Endothelial cell of umbilical vein (primary cell): ENCODE data around the gene FMN1. TPM values are rescaled to one million over a fixed set of nuclear protein-coding genes. Genes with fewer than 3 reads are reported as not detected.
A peak's percentile ranks its signal among the peaks of the same experiment; 100 is the strongest.

Source experiments
- BruUV-seq: library from RNA; stranded (reverse); fragments of 400-500 nt; replicated peaks from 2 replicates; lab custom pipeline; 2021; lab: Mats Ljungman, UMichigan
- CTCF ChIA-PET: fragments of 300-600, 350-600 bp; sonication (Branson Sonifier 250); formaldehyde crosslinking; loops from one replicate; lab custom pipeline; 2021; ENCODE audit warnings: antibody characterized with exemption, inconsistent platforms; lab: Charles Lee
- POLR2A ChIA-PET: fragments of 300-600, 350-600 bp; sonication (Branson Sonifier 250); formaldehyde crosslinking; loops from one replicate; lab custom pipeline; 2021; ENCODE audit warnings: antibody characterized with exemption, inconsistent platforms; lab: Charles Lee
- DNase-seq: peaks from one replicate; pipeline ENCODE4 v3.0.0-alpha.2; 2011; ENCODE audit warnings: low read depth, low spot score
- FAIRE-seq: peaks from 2 replicates; lab custom pipeline; 2011; peaks lifted over from hg19 to GRCh38; lab: Jason Lieb, UNC
- H2AFZ ChIP-seq: 2 replicates; pipeline ENCODE4 v1.6.0; 2012; ENCODE audit warnings: low read depth, low read length, control low read depth, inconsistent platforms
- H3K27ac ChIP-seq: 2 replicates; pipeline ENCODE4 v1.5.1; 2011; ENCODE audit warnings: low read depth, mild to moderate bottlenecking, control low read depth, low read length, moderate library complexity; ENCODE audit not compliant: insufficient read depth
- H3K27me3 ChIP-seq, 2 experiments: 2 replicates each; pipeline versions ENCODE4 v1.6.0 to v1.6.1; 2011; ENCODE audit warnings: low read length in 2 of 2, mixed read lengths in 1 of 2; ENCODE audit not compliant: control insufficient read depth in 2 of 2, insufficient read depth in 2 of 2
- H3K36me3 ChIP-seq, 2 experiments: 2 replicates in 1 of 2; 3 replicates in 1 of 2; pipeline ENCODE4 v1.5.1; 2011; ENCODE audit warnings: low read length in 2 of 2, mild to moderate bottlenecking in 1 of 2, moderate library complexity in 1 of 2; ENCODE audit not compliant: control insufficient read depth in 2 of 2, insufficient read depth in 2 of 2; ENCODE audit errors: extremely low read depth in 1 of 2
- H3K4me1 ChIP-seq: 3 replicates; pipeline ENCODE4 v1.5.1; 2011; ENCODE audit warnings: mild to moderate bottlenecking, low read length; ENCODE audit not compliant: control insufficient read depth, insufficient read depth; ENCODE audit errors: extremely low read depth
- H3K4me2 ChIP-seq: 2 replicates; pipeline ENCODE4 v1.6.1; 2011; ENCODE audit warnings: low read length, control low read depth, mixed read lengths; ENCODE audit not compliant: insufficient read depth
- H3K4me3 ChIP-seq, 3 experiments: fragments of 200-600 bp in 1 of 3; sonication (generic), shearing (Covaris generic) in 1 of 3; replicated peaks in 1 of 3; 2 replicates each; pipeline ENCODE4 v1.5.1; 2011 to 2016; ENCODE audit warnings: control low read depth in 3 of 3, low read length in 3 of 3, mild to moderate bottlenecking in 2 of 3, inconsistent platforms in 1 of 3, low read depth in 1 of 3, moderate library complexity in 1 of 3; ENCODE audit not compliant: insufficient read depth in 1 of 3
- H3K79me2 ChIP-seq: 2 replicates; pipeline ENCODE4 v1.6.0; 2012; ENCODE audit warnings: low read length, inconsistent platforms; ENCODE audit not compliant: control insufficient read depth, insufficient read depth
- H3K9ac ChIP-seq: replicated peaks from 2 replicates; pipeline ENCODE3; 2011; ENCODE audit warnings: low read length, control low read depth; ENCODE audit not compliant: insufficient read depth; ENCODE audit errors: extremely low read depth
- H3K9me1 ChIP-seq: replicated peaks from 3 replicates; pipeline ENCODE4 v1.6.0; 2011; ENCODE audit warnings: mild to moderate bottlenecking, low read length; ENCODE audit not compliant: control insufficient read depth, insufficient read depth; ENCODE audit errors: extremely low read depth
- H3K9me3 ChIP-seq: replicated peaks from 2 replicates; pipeline ENCODE4 v1.5.1; 2012; ENCODE audit warnings: low read length, inconsistent platforms; ENCODE audit not compliant: control insufficient read depth, insufficient read depth
- H4K20me1 ChIP-seq: replicated peaks from 2 replicates; pipeline ENCODE3; 2011; ENCODE audit warnings: mild to moderate bottlenecking, low read length; ENCODE audit not compliant: control insufficient read depth, insufficient read depth; ENCODE audit errors: extremely low read depth
- FOS ChIP-seq: IDR thresholded peaks from 2 replicates; pipeline ENCODE4 v1.6.1; 2011; ENCODE audit warnings: mild to moderate bottlenecking, low read length, moderate library complexity, borderline replicate concordance; ENCODE audit not compliant: insufficient read depth
- GATA2 ChIP-seq: IDR thresholded peaks from 2 replicates; pipeline ENCODE4 v1.7.0; 2011; ENCODE audit warnings: low read depth, mild to moderate bottlenecking, moderate library complexity, mixed read lengths, low read length; ENCODE audit not compliant: insufficient read length, insufficient read depth
- JUN ChIP-seq: IDR thresholded peaks from 2 replicates; pipeline ENCODE4 v1.6.1; 2011; ENCODE audit warnings: borderline replicate concordance, low read depth; ENCODE audit not compliant: insufficient read length, insufficient read depth
- POLR2A ChIP-seq: IDR thresholded peaks from 2 replicates; pipeline ENCODE4 v1.6.1; 2012; ENCODE audit warnings: low read depth, mild to moderate bottlenecking, control low read depth, low read length
- POLR2AphosphoS5 ChIP-seq: IDR thresholded peaks from 2 replicates; pipeline ENCODE4 v1.6.1; 2012; ENCODE audit warnings: low read depth, mild to moderate bottlenecking, control low read depth, low read length, moderate library complexity; ENCODE audit not compliant: insufficient read depth
- dilution Hi-C: fragments of 300-500 bp; cut with MboI; formaldehyde crosslinking; loops from one replicate; pipeline ENCODE4 v1.15.0; 2019; ENCODE audit warnings: low sequenced_read_pairs; ENCODE audit not compliant: extremely low pct_ligation_motif_present
- intact Hi-C: fragments of 100-400 bp; cut with micrococcal nuclease; formaldehyde crosslinking; loops from one replicate; pipeline ENCODE4 v1.10.0; 2022
- polyA plus RNA-seq, 4 experiments: library from polyadenylated mRNA; depleted of rRNA in 3 of 4; stranded (reverse) in 3 of 4; unstranded in 1 of 4; fragments of >200 nt; gene quantifications; 2 replicates each; pipeline versions ENCODE4 v1.2.1 to v1.2.3, GENCODE V29; 2011 to 2012; ENCODE audit warnings: missing spikeins in 1 of 4
- total RNA-seq: library from RNA; stranded (reverse); gene quantifications from 2 replicates; pipeline ENCODE4 v1.2.3, GENCODE V29; 2021

Gene FMN1
- total and polyA plus RNA-seq, 2 donors (not counting 3 experiments of a cell fraction or from before 2014, with no cell fraction given) = 0.01 to 0.29 TPM

DNA sequence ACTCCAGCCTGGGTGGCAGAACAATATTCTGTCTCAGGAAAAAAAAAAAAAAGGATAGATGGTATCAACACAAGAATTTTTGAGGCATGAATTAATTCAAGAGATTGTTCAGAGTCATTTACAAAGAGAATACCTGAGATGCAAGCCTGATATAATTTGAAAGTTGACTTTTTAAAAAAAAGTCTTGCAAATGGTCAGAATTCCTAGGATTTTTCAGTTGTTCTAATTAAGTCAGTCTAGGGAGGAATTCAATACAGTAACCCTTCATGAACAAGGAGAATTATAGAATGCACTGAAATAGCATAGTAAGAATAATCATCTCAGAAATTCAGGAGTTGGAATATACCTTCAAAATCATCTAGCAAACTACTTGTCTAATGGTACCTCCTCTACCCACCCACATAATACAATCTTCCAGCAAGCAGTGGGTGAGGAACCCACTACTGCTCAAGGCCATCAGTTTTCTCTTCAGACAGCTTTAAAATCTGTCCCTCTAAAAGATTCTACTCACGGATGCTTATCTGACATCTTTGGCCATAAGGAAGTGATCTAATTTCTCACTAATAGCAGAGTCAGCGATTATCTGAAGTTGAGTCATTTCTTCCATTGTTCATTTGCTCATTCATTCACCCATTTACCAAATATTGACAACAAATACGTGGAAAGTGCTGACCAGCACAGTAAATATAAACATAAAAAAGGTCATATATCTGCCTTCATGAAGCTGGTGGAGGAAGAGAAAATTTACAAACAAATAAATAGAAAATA is 317.1 kb downstream of the FMN1 start:
- intact Hi-C loops = loop anchor here (1.0 kb wide), 1 partner anchor 10 kb away; no protein-coding TSS in a partner anchor
- H3K27ac ChIP-seq = no peak overlapping the region
- H3K4me3 ChIP-seq = no peak overlapping the region
- peak; percentile 74 for FAIRE-seq
- CTCF ChIA-PET = no interaction called here
- no peaks in the 10 kb centered on the region for H3K79me2 ChIP-seq
- BruUV-seq = no TSS peak
- no peaks in the 10 kb centered on the region for H3K9me1 ChIP-seq
- DNase-seq = peak; percentile 62
- H3K9me3 ChIP-seq = no peaks in the 10 kb centered on the region
- TF ChIP-seq JUN (peak; percentile 70), FOS (peak; percentile 87), GATA2 (peak; percentile 96), POLR2A (no peak)
- no peaks in the 10 kb centered on the region for H3K27me3 ChIP-seq
- POLR2A ChIA-PET = no interaction called here
- no peaks in the 10 kb centered on the region for H3K36me3 ChIP-seq
- H3K4me1 ChIP-seq = peaks cover 15% of the 10 kb centered on the region
- dilution Hi-C loops = no loop called here
- peak overlapping the region; percentile 27 for H3K4me2 ChIP-seq
- H3K9ac ChIP-seq = no peak overlapping the region
- H4K20me1 ChIP-seq = no peaks in the 10 kb centered on the region
- H2AFZ ChIP-seq = no peak overlapping the region

DNA sequence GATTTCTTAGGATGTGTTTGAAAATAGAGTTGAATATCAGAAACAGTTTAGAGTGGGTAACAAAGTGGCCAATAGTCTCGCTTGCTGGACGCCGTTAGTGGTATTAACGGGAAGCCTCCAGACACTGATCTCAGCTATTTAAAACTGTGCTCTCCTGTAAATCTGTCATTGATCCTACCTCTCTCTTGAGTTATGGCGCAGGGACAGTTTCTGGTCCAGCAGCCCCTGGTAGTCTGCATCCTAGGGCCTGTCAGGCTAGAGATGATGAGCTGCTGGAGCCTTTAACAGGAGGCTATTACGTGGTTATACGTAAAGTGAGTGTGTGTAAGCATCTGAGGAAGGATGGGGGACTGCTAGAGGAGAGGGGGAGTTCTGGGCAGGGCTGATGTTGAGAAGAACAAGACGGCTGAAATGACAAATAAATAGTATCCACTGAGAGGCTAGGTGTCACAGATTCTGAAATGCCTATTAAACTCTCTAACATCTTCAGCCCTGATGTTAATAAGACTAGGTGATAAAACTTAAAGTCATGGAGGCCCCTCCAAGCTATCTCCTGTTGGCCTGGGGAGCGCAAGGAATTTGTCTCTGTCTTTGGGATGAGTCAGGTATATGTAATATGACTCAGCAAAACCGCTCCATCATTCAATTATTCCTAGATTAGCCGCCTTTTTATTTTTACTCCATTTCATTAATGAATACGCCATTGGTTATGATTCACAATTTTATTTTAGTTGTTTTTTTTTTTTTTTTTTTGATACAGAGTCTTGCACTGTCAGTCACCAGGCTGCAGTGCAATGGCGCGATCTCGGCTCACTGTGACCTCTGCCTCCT is 321.0 kb downstream of the FMN1 start:
- ChIA-PET CTCF (interaction anchor here (1.3 to 3.1 kb wide), 2 partner anchors 30 to 63 kb away, joined by 3 to 9 read pairs; no protein-coding TSS in a partner anchor), POLR2A (no interaction called here)
- Histone ChIP-seq H3K4me3 (no peak overlapping the region), H3K27me3 (no peaks in the 10 kb centered on the region), H3K27ac (no peak overlapping the region), H3K4me2 (no peak overlapping the region), H3K36me3 (no peaks in the 10 kb centered on the region), H2AFZ (no peak overlapping the region), H3K4me1 (peaks cover 14% of the 10 kb centered on the region), H3K9me3 (no peaks in the 10 kb centered on the region), H3K9ac (no peak overlapping the region), H3K79me2 (no peaks in the 10 kb centered on the region), H3K9me1 (no peaks in the 10 kb centered on the region), H4K20me1 (no peaks in the 10 kb centered on the region)
- intact Hi-C loops (no loop called here), dilution Hi-C loops (no loop called here)
- TF ChIP-seq POLR2AphosphoS5 = no peak
- BruUV-seq = no TSS peak
- FAIRE-seq (no peak), DNase-seq (no peak)
